DOHH2 (cell line): Measurements from ENCODE around the gene MAGOHB.

Experiments
- H3F3A ChIP-seq: fragments of 200-600 bp; sonication (generic), shearing (Covaris generic); 2 replicates; pipeline ENCODE4 v1.6.0; 2016; ENCODE audit warnings: antibody characterized with exemption, mild to moderate bottlenecking; ENCODE audit not compliant: control insufficient read depth, insufficient read depth
- H3K27ac ChIP-seq: fragments of 200-600 bp; sonication (generic); 2 replicates; pipeline ENCODE4 v1.5.1; 2014; ENCODE audit warnings: low read depth, mild to moderate bottlenecking, low read length, moderate library complexity
- H3K27me3 ChIP-seq: fragments of 200-600 bp; sonication (generic); 2 replicates; pipeline ENCODE4 v1.6.1; 2014; ENCODE audit warnings: mild to moderate bottlenecking, low read length, mixed read lengths; ENCODE audit not compliant: control insufficient read depth
- H3K36me3 ChIP-seq: fragments of 200-600 bp; sonication (generic); 2 replicates; pipeline ENCODE4 v1.6.1; 2014; ENCODE audit warnings: mild to moderate bottlenecking, low read length, moderate library complexity, mixed read lengths; ENCODE audit not compliant: control insufficient read depth
- H3K4me1 ChIP-seq: fragments of 200-600 bp; sonication (generic); 2 replicates; pipeline ENCODE4 v1.6.1; 2014; ENCODE audit warnings: mild to moderate bottlenecking, low read length, mixed read lengths; ENCODE audit not compliant: control insufficient read depth
- H3K4me2 ChIP-seq: fragments of 200-600 bp; sonication (generic); 2 replicates; pipeline ENCODE4 v1.6.0; 2014; ENCODE audit warnings: mild to moderate bottlenecking, low read length, moderate library complexity
- H3K4me3 ChIP-seq: fragments of 200-600 bp; sonication (generic); 2 replicates; pipeline ENCODE4 v1.5.1; 2014; ENCODE audit warnings: mild to moderate bottlenecking, low read length, mixed read lengths
- H3K79me2 ChIP-seq: fragments of 200-600 bp; sonication (generic); 2 replicates; pipeline ENCODE4 v1.6.1; 2014; ENCODE audit warnings: mild to moderate bottlenecking, low read length, mixed read lengths; ENCODE audit not compliant: control insufficient read depth
- H3K9me2 ChIP-seq: fragments of 200-600 bp; sonication (generic); replicated peaks from 2 replicates; pipeline ENCODE4 v1.6.1; 2014; ENCODE audit warnings: mild to moderate bottlenecking, low read length, mixed read lengths; ENCODE audit not compliant: control insufficient read depth
- H3K9me3 ChIP-seq: fragments of 200-600 bp; sonication (generic); 2 replicates; pipeline ENCODE4 v1.6.1; 2014; ENCODE audit warnings: antibody characterized with exemption, low read length, mixed read lengths; ENCODE audit not compliant: control insufficient read depth, insufficient read depth
- H4K20me1 ChIP-seq: fragments of 200-600 bp; sonication (generic); 2 replicates; pipeline ENCODE4 v1.6.0; 2014; ENCODE audit warnings: low read depth, mild to moderate bottlenecking, antibody characterized with exemption, low read length, moderate library complexity; ENCODE audit not compliant: control insufficient read depth, insufficient read depth
- EZH2phosphoT487 ChIP-seq: fragments of 200-600 bp; sonication (generic); IDR thresholded peaks from 2 replicates; pipeline ENCODE4 v1.6.1; 2017; ENCODE audit warnings: borderline replicate concordance, mild to moderate bottlenecking, antibody characterized with exemption, low read length, moderate library complexity, mixed read lengths
- TF ChIP-seq, protein P1 (sequence below): fragments of 200-600 bp; sonication (generic); IDR thresholded peaks from one replicate; pipeline ENCODE4 v1.5.1; 2014; ENCODE audit warnings: antibody characterized with exemption, mild to moderate bottlenecking, low read depth, low read length; ENCODE audit not compliant: poor library complexity, severe bottlenecking

The MAGOHB gene

DNA sequence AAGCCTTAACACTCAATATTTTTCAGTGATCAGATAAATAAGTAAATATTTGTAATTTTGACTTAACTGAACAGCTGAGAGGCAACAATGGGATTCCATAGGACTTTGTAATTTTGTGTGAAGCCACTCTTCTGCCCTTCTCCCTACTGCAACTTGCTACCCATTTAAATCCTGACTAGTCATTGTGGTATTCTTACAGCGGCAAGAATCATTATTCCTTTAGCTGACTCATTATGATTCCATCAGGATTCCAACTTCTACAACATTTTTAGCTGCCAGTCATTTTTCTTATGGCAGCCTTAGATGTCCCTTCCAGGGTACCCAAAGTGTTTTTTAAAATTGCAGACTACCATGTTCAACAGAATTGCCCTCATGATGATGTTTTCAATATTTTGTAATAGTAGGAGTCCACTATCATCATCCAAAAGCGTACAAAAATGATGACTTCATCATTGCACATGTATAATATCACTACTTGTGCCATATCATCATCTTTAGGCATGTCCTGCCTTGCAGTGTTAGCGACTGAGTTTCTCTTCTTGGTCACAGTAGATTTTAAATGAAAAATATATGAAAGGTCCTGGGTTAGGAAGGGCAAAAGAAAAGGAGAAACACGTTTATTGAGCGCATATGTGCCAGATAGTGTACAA, 5.1 kb upstream of the MAGOHB start:
- TF ChIP-seq, protein P1, sequence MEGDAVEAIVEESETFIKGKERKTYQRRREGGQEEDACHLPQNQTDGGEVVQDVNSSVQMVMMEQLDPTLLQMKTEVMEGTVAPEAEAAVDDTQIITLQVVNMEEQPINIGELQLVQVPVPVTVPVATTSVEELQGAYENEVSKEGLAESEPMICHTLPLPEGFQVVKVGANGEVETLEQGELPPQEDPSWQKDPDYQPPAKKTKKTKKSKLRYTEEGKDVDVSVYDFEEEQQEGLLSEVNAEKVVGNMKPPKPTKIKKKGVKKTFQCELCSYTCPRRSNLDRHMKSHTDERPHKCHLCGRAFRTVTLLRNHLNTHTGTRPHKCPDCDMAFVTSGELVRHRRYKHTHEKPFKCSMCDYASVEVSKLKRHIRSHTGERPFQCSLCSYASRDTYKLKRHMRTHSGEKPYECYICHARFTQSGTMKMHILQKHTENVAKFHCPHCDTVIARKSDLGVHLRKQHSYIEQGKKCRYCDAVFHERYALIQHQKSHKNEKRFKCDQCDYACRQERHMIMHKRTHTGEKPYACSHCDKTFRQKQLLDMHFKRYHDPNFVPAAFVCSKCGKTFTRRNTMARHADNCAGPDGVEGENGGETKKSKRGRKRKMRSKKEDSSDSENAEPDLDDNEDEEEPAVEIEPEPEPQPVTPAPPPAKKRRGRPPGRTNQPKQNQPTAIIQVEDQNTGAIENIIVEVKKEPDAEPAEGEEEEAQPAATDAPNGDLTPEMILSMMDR, result no peak
- no peak for TF ChIP-seq EZH2phosphoT487
- Histone ChIP-seq H3K79me2 (no peaks in the 10 kb centered on the region), H3K36me3 (no peaks in the 10 kb centered on the region), H3K27ac (no peak overlapping the region), H3K9me3 (no peaks in the 10 kb centered on the region), H3F3A (no peaks in the 10 kb centered on the region), H4K20me1 (no peaks in the 10 kb centered on the region), H3K4me2 (no peak overlapping the region), H3K9me2 (no peaks in the 10 kb centered on the region), H3K4me1 (peaks cover 5% of the 10 kb centered on the region), H3K4me3 (no peak overlapping the region), H3K27me3 (peaks cover 12% of the 10 kb centered on the region)

DNA sequence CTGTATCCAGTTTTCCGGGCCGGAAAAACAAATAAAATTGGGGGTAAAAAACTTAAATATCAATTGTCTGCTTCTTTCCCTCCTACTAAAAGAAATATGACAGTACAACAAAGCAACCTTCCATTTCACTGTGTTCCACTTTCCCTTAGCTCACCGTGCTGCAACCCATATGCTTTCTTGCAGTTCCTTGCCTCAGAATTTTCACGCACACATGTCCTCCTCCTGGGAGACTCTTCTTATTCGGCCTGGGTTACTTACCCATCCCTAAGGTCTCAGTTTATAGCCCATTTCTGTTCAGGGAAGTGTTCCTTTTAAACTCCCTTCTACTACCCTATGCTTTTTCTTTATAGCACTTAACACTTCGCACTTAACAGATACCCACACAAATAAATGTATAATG, 4.5 kb upstream of the MAGOHB start:
- Histone ChIP-seq H3K9me2 (no peaks in the 10 kb centered on the region), H3F3A (no peaks in the 10 kb centered on the region), H3K4me1 (peaks cover 5% of the 10 kb centered on the region), H3K9me3 (no peaks in the 10 kb centered on the region), H3K36me3 (peaks cover 4% of the 10 kb centered on the region; the same call in 1 of the 2 replicates), H4K20me1 (no peaks in the 10 kb centered on the region), H3K4me3 (no peak overlapping the region), H3K4me2 (no peak overlapping the region), H3K27ac (no peak overlapping the region), H3K79me2 (peaks cover 5% of the 10 kb centered on the region), H3K27me3 (peaks cover 12% of the 10 kb centered on the region)
- no peak for TF ChIP-seq EZH2phosphoT487
- TF ChIP-seq, protein P1, result no peak

DNA sequence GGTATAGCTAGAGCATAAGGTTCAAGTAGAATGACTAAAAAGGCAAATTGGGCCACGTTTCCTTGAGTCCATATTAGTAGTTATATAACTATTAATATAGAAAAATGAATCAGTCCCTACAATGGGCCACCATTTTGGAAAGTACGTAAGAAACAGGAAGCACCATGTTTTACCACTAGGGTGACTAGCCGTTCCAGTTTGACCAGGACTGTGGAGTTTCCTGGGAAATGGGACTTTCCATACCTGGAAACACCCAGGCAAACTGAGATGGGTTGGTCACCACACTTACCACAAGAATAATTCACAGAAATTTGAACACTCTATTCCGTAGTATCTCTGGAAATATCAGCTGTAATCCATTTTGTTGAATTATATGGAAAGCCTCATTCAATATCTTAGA, 2.1 kb upstream of the MAGOHB start:
- TF ChIP-seq EZH2phosphoT487, result no peak
- TF ChIP-seq, protein P1, result no peak
- Histone ChIP-seq H3K9me2 (no peaks in the 10 kb centered on the region), H4K20me1 (no peaks in the 10 kb centered on the region), H3K27ac (no peak overlapping the region), H3K4me2 (no peak overlapping the region), H3K4me1 (peaks cover 15% of the 10 kb centered on the region), H3F3A (no peaks in the 10 kb centered on the region), H3K9me3 (no peaks in the 10 kb centered on the region), H3K4me3 (no peak overlapping the region), H3K79me2 (peaks cover 28% of the 10 kb centered on the region), H3K36me3 (peaks cover 22% of the 10 kb centered on the region), H3K27me3 (peaks cover 12% of the 10 kb centered on the region)
